ENCODE measurements around the gene MEDAG.

The MEDAG gene

GRCh38 chr13:30932481-30933353, 26.6 kb downstream of the MEDAG start, which contains the start of gene TEX26:
Gene TEX26 (plus strand): TSS chr13:30932656. CDS start chr13:30932716, 60 bp downstream.
- H3K9me3 ChIP-seq (ENCODE audit: insufficient read depth, low read length, severe bottlenecking) = no peaks in the 10 kb centered on the region
- ATAC-seq (ENCODE audit: insufficient read depth, low read depth) (no peak), DNase-seq (no peak)
- no peak within 1 kb of the TSS for H3K4me3 ChIP-seq (ENCODE audit: low read depth in 1 of 2, low read length in 2 of 2)
- H4K20me1 ChIP-seq (ENCODE audit: insufficient read depth, low read length) = no peaks in the 10 kb centered on the region
- H3K9ac ChIP-seq (ENCODE audit: low read depth, low read length) = no peak within 1 kb of the TSS
- no peaks in the 10 kb centered on the region for H3K79me2 ChIP-seq (ENCODE audit: insufficient read depth, low read length)
- no peak for TF ChIP-seq EZH2 (IDR thresholded peaks at IDR 0.05; ENCODE audit: borderline replicate concordance, low read depth, low read length, severe bottlenecking)
- H3K36me3 ChIP-seq (ENCODE audit: insufficient read depth, low read length) = no peaks in the 10 kb centered on the region
- H3K27me3 ChIP-seq (ENCODE audit: insufficient read depth, low read length, poor library complexity) = peaks cover 16% of the 10 kb centered on the region
- H2AFZ ChIP-seq (ENCODE audit: low read depth, low read length) = no peak within 1 kb of the TSS
- no peaks in the 10 kb centered on the region for H3K4me1 ChIP-seq (ENCODE audit: insufficient read depth, low read length)
- H3K4me2 ChIP-seq (ENCODE audit: insufficient read depth, low read length) = no peak within 1 kb of the TSS
- H3K27ac ChIP-seq (ENCODE audit: low read length) = no peak within 1 kb of the TSS

GRCh38 chr13:30933354-30933670, 27.2 kb downstream of the MEDAG start:
- ATAC-seq (ENCODE audit: insufficient read depth, low read depth) (no peak), DNase-seq (no peak)
- Histone ChIP-seq H4K20me1 (ENCODE audit: insufficient read depth, low read length) (no peaks in the 10 kb centered on the region), H3K4me2 (ENCODE audit: insufficient read depth, low read length) (no peak overlapping the region), H3K36me3 (ENCODE audit: insufficient read depth, low read length) (no peaks in the 10 kb centered on the region), H2AFZ (ENCODE audit: low read depth, low read length) (no peak overlapping the region), H3K9me3 (ENCODE audit: insufficient read depth, low read length, severe bottlenecking) (no peaks in the 10 kb centered on the region), H3K4me1 (ENCODE audit: insufficient read depth, low read length) (no peaks in the 10 kb centered on the region), H3K4me3 (ENCODE audit: low read depth in 1 of 2, low read length in 2 of 2) (no peak overlapping the region), H3K27ac (ENCODE audit: low read length) (no peak overlapping the region), H3K27me3 (ENCODE audit: insufficient read depth, low read length, poor library complexity) (peaks cover 16% of the 10 kb centered on the region), H3K79me2 (ENCODE audit: insufficient read depth, low read length) (no peaks in the 10 kb centered on the region), H3K9ac (ENCODE audit: low read depth, low read length) (no peak overlapping the region)
- TF ChIP-seq CTCF (IDR thresholded peaks at IDR 0.05; ENCODE audit: borderline replicate concordance, extremely low read depth, low read length, poor library complexity, severe bottlenecking) = no peak
- no peak for TF ChIP-seq EZH2 (IDR thresholded peaks at IDR 0.05; ENCODE audit: borderline replicate concordance, low read depth, low read length, severe bottlenecking)

GRCh38 chr13:30934381-30934780, 28.3 kb downstream of the MEDAG start:
- no peak for TF ChIP-seq CTCF (IDR thresholded peaks at IDR 0.05; ENCODE audit: borderline replicate concordance, extremely low read depth, low read length, poor library complexity, severe bottlenecking)
- TF ChIP-seq EZH2 (IDR thresholded peaks at IDR 0.05; ENCODE audit: borderline replicate concordance, low read depth, low read length, severe bottlenecking) = no peak
- no peaks in the 10 kb centered on the region for H4K20me1 ChIP-seq (ENCODE audit: insufficient read depth, low read length)
- no peak overlapping the region for H3K4me2 ChIP-seq (ENCODE audit: insufficient read depth, low read length)
- no peak overlapping the region for H3K27ac ChIP-seq (ENCODE audit: low read length)
- no peak for DNase-seq
- no peaks in the 10 kb centered on the region for H3K4me1 ChIP-seq (ENCODE audit: insufficient read depth, low read length)
- H3K36me3 ChIP-seq (ENCODE audit: insufficient read depth, low read length) = no peaks in the 10 kb centered on the region
- H3K9me3 ChIP-seq (ENCODE audit: insufficient read depth, low read length, severe bottlenecking) = no peaks in the 10 kb centered on the region
- H2AFZ ChIP-seq (ENCODE audit: low read depth, low read length) = no peak overlapping the region
- ATAC-seq (ENCODE audit: insufficient read depth, low read depth) = no peak
- H3K4me3 ChIP-seq (ENCODE audit: low read depth in 1 of 2, low read length in 2 of 2) = no peak overlapping the region
- peaks cover 8% of the 10 kb centered on the region for H3K27me3 ChIP-seq (ENCODE audit: insufficient read depth, low read length, poor library complexity)
- no peaks in the 10 kb centered on the region for H3K79me2 ChIP-seq (ENCODE audit: insufficient read depth, low read length)
- no peak overlapping the region for H3K9ac ChIP-seq (ENCODE audit: low read depth, low read length)

GRCh38 chr13:30934803-30935202, 28.7 kb downstream of the MEDAG start:
- Histone ChIP-seq H3K27me3 (ENCODE audit: insufficient read depth, low read length, poor library complexity) (peaks cover 8% of the 10 kb centered on the region), H3K4me3 (ENCODE audit: low read depth in 1 of 2, low read length in 2 of 2) (no peak overlapping the region), H3K36me3 (ENCODE audit: insufficient read depth, low read length) (no peaks in the 10 kb centered on the region), H3K9ac (ENCODE audit: low read depth, low read length) (no peak overlapping the region), H4K20me1 (ENCODE audit: insufficient read depth, low read length) (no peaks in the 10 kb centered on the region), H3K79me2 (ENCODE audit: insufficient read depth, low read length) (no peaks in the 10 kb centered on the region), H3K4me2 (ENCODE audit: insufficient read depth, low read length) (no peak overlapping the region), H3K9me3 (ENCODE audit: insufficient read depth, low read length, severe bottlenecking) (no peaks in the 10 kb centered on the region), H3K4me1 (ENCODE audit: insufficient read depth, low read length) (no peaks in the 10 kb centered on the region), H2AFZ (ENCODE audit: low read depth, low read length) (no peak overlapping the region), H3K27ac (ENCODE audit: low read length) (no peak overlapping the region)
- ATAC-seq (ENCODE audit: insufficient read depth, low read depth) (no peak), DNase-seq (no peak)
- TF ChIP-seq EZH2 (IDR thresholded peaks at IDR 0.05; ENCODE audit: borderline replicate concordance, low read depth, low read length, severe bottlenecking) (no peak), CTCF (IDR thresholded peaks at IDR 0.05; ENCODE audit: borderline replicate concordance, extremely low read depth, low read length, poor library complexity, severe bottlenecking) (no peak)
